GM12878 (cell line): Measurements from ENCODE around the gene ATXN7L1.

ENCODE experiments used
- POLR2A ChIP-seq: IDR thresholded peaks from 2 replicates; pipeline ENCODE4 v1.6.1; 2011; ENCODE audit warnings: low read depth, mild to moderate bottlenecking, low read length
- POLR2AphosphoS5 ChIP-seq: IDR thresholded peaks from 2 replicates; pipeline ENCODE4 v1.6.1; 2011; ENCODE audit warnings: mild to moderate bottlenecking, low read length, inconsistent platforms
- SUPT20H ChIP-seq: IDR thresholded peaks from 2 replicates; pipeline ENCODE4 v1.6.1; 2011; ENCODE audit warnings: low read depth, mild to moderate bottlenecking, low read length, moderate library complexity, borderline replicate concordance; ENCODE audit not compliant: control insufficient read depth
- ZZZ3 ChIP-seq: IDR thresholded peaks from 2 replicates; pipeline ENCODE4 v1.6.1; 2011; ENCODE audit warnings: low read depth; ENCODE audit not compliant: control insufficient read depth, insufficient read length

GRCh38 chr7:105567024-105567423, 309.4 kb downstream of the ATXN7L1 start:
- TF ChIP-seq ZZZ3 (no peak), POLR2A (no peak), POLR2AphosphoS5 (no peak), SUPT20H (no peak)
